ENCODE data around the gene KMO. TPM values are rescaled to one million over a fixed set of nuclear protein-coding genes. Genes with fewer than 3 reads are reported as not detected.
A peak's percentile ranks its signal among the peaks of the same experiment; 100 is the strongest.

KMO gene
- total RNA-seq, 1 donor from 2014 or later: not detected

GRCh38 chr1:241637046-241637590 is 104.9 kb downstream of the KMO start:
- intact Hi-C loops (cut with DNase I): no loop called here
- H3K4me1 ChIP-seq: peaks cover 0 to 9% of the 10 kb centered on the region in 2 donors
- no peak overlapping the region for H3K4me3 ChIP-seq
- no peaks in the 10 kb centered on the region for H3K27me3 ChIP-seq
- DNase-seq (ENCODE audit: low spot score in 2 of 2): no peak
- no peaks in the 10 kb centered on the region for H3K9me3 ChIP-seq
- no peak for TF ChIP-seq CTCF (IDR thresholded peaks at IDR 0.05)
- peaks cover 0 to 7% of the 10 kb centered on the region in 2 donors for H3K36me3 ChIP-seq
- no peak overlapping the region for H3K27ac ChIP-seq

GRCh38 chr1:241637604-241638003 is 105.4 kb downstream of the KMO start:
- H3K27me3 ChIP-seq: no peaks in the 10 kb centered on the region
- DNase-seq (ENCODE audit: low spot score in 2 of 2): no peak
- no peak overlapping the region for H3K27ac ChIP-seq
- peaks cover 0 to 7% of the 10 kb centered on the region in 2 donors for H3K36me3 ChIP-seq
- no peak overlapping the region for H3K4me3 ChIP-seq
- peaks cover 0 to 9% of the 10 kb centered on the region in 2 donors for H3K4me1 ChIP-seq
- H3K9me3 ChIP-seq: no peaks in the 10 kb centered on the region
- intact Hi-C loops (cut with DNase I): no loop called here
- no peak for TF ChIP-seq CTCF (IDR thresholded peaks at IDR 0.05)

GRCh38 chr1:241638099-241638682 is 106.0 kb downstream of the KMO start:
- H3K9me3 ChIP-seq: no peaks in the 10 kb centered on the region
- intact Hi-C loops (cut with DNase I): no loop called here
- peaks cover 0 to 9% of the 10 kb centered on the region in 2 donors for H3K4me1 ChIP-seq
- peaks cover 0 to 7% of the 10 kb centered on the region in 2 donors for H3K36me3 ChIP-seq
- peak overlapping the region in 1 of 2 donors; percentile 88 for H3K4me3 ChIP-seq
- no peak for TF ChIP-seq CTCF (IDR thresholded peaks at IDR 0.05)
- no peak overlapping the region for H3K27ac ChIP-seq
- no peaks in the 10 kb centered on the region for H3K27me3 ChIP-seq
- no peak for DNase-seq (ENCODE audit: low spot score in 2 of 2)

GRCh38 chr1:241638909-241639622 is 106.9 kb downstream of the KMO start:
- H3K9me3 ChIP-seq: no peaks in the 10 kb centered on the region
- H3K27ac ChIP-seq: peak overlapping the region in 1 of 2 donors; percentile 80
- H3K4me3 ChIP-seq: peak overlapping the region; percentile 88 to 91
- peaks cover 0 to 7% of the 10 kb centered on the region in 2 donors for H3K36me3 ChIP-seq
- H3K4me1 ChIP-seq: peaks cover 0 to 9% of the 10 kb centered on the region in 2 donors
- no peaks in the 10 kb centered on the region for H3K27me3 ChIP-seq
- no peak for TF ChIP-seq CTCF (IDR thresholded peaks at IDR 0.05)
- intact Hi-C loops (cut with DNase I): no loop called here
- DNase-seq (ENCODE audit: low spot score in 2 of 2): no peak

- peak in 1 of 2 donors; percentile 70 for DNase-seq (ENCODE audit: low spot score in 2 of 2)
- H3K4me3 ChIP-seq: peak overlapping the region; percentile 88 to 91
- no peaks in the 10 kb centered on the region for H3K9me3 ChIP-seq
- H3K27me3 ChIP-seq: no peaks in the 10 kb centered on the region
- H3K27ac ChIP-seq: peak overlapping the region; percentile 77 to 80
- peak in 1 of 3 experiments; percentile 6 for TF ChIP-seq CTCF (IDR thresholded peaks at IDR 0.05)
- intact Hi-C loops (cut with DNase I): loop anchor here (1.0 to 5.0 kb wide), 3 partner anchors 108 to 208 kb away; partner anchors contain the start of genes EXO1 and FH
- peaks cover 0 to 9% of the 10 kb centered on the region in 2 donors for H3K4me1 ChIP-seq
- H3K36me3 ChIP-seq: peaks cover 0 to 7% of the 10 kb centered on the region in 2 donors
Observed at GRCh38 chr1:241639623-241640148, 107.5 kb downstream of the KMO start.
